GM19395 (cell line): ENCODE data around the gene WNK2.

Experiments used
- ATAC-seq: cut with Tn5 transposase; IDR thresholded peaks from one replicate; pipeline ENCODE4 v1.9.1; 2021; ENCODE audit warnings: mild to moderate bottlenecking, moderate library complexity; ENCODE audit not compliant: unreplicated experiment

WNK2 gene

GRCh38 chr9:93161786-93162562 lies 22.0 kb upstream of the WNK2 start:
- ATAC-seq, result no peak

GRCh38 chr9:93164085-93164484 lies 19.9 kb upstream of the WNK2 start:
- no peak for ATAC-seq

GRCh38 chr9:93166699-93167098 lies 17.2 kb upstream of the WNK2 start:
- no peak for ATAC-seq

GRCh38 chr9:93167185-93167584 lies 16.8 kb upstream of the WNK2 start:
- ATAC-seq, result no peak

- no peak for ATAC-seq
Measured at GRCh38 chr9:93167838-93168237, 16.1 kb upstream of the WNK2 start.

- ATAC-seq, result no peak
Measured at GRCh38 chr9:93168581-93168980, 15.4 kb upstream of the WNK2 start.

- no peak for ATAC-seq
Measured at GRCh38 chr9:93169444-93169843, 14.5 kb upstream of the WNK2 start.

GRCh38 chr9:93170571-93170970 lies 13.4 kb upstream of the WNK2 start:
- ATAC-seq, result no peak

- ATAC-seq, result no peak
Measured at GRCh38 chr9:93171261-93171990, 12.5 kb upstream of the WNK2 start.

GRCh38 chr9:93172666-93173364 lies 11.1 kb upstream of the WNK2 start:
- ATAC-seq, result no peak

- ATAC-seq, result no peak
Measured at GRCh38 chr9:93173365-93174051, 10.4 kb upstream of the WNK2 start.

- no peak for ATAC-seq
Measured at GRCh38 chr9:93174976-93175375, 9.0 kb upstream of the WNK2 start.

- ATAC-seq, result no peak
Measured at GRCh38 chr9:93177676-93178075, 6.3 kb upstream of the WNK2 start.

GRCh38 chr9:93178851-93179786 lies 4.8 kb upstream of the WNK2 start:
- no peak for ATAC-seq

- no peak for ATAC-seq
Measured at GRCh38 chr9:93180938-93181337, 3.0 kb upstream of the WNK2 start.

- no peak for ATAC-seq
Measured at GRCh38 chr9:93181672-93182435, 2.1 kb upstream of the WNK2 start.

GRCh38 chr9:93182572-93182971 lies 1.4 kb upstream of the WNK2 start:
- no peak for ATAC-seq

- ATAC-seq, result no peak
Measured at GRCh38 chr9:93183131-93183662, 742 bp upstream of the WNK2 start.
